Measurements from ENCODE around the gene NSMCE1. TPM values are rescaled to one million over a fixed set of nuclear protein-coding genes. Genes with fewer than 3 reads are reported as not detected.

NSMCE1 gene
- total and polyA plus RNA-seq, 2 of the 4 experiments (the other 2 are of a cell fraction) = 47.5 to 120 TPM

- 96% methylated on average over 11 of the region's 16 CpGs; no CpG with 5 or more reads in 1 of the 2 experiments for WGBS, 2 experiments (ENCODE audit: extremely low coverage in 2 of 2, insufficient read length in 1 of 2)
- 0 out of 2 replicates have a peak overlapping the region, but pooled peaks have one; percentile 8 for H3K14ac ChIP-seq (replicated peaks; ENCODE audit: low read depth, low read length)
- peaks cover 21% of the 10 kb centered on the region for H3K36me3 ChIP-seq (ENCODE audit: control insufficient read depth, insufficient read depth, low read length)
- TF ChIP-seq BHLHE40 (IDR thresholded peaks at IDR 0.05; ENCODE audit: low read depth, low read length) (no peak), ELK1 (IDR thresholded peaks at IDR 0.05; ENCODE audit: borderline replicate concordance, low read depth, low read length) (no peak), CHD1 (IDR thresholded peaks at IDR 0.05; ENCODE audit: low read depth, low read length) (no peak), RFX5 (IDR thresholded peaks at IDR 0.05; ENCODE audit: low read depth, low read length) (no peak), USF2 (IDR thresholded peaks at IDR 0.05; ENCODE audit: low read depth, low read length) (no peak), CEBPB (IDR thresholded peaks at IDR 0.05; ENCODE audit: low read depth, low read length) (no peak), MAFK (IDR thresholded peaks at IDR 0.05; ENCODE audit: low read depth, low read length) (no peak), MXI1 (IDR thresholded peaks at IDR 0.05; ENCODE audit: borderline replicate concordance, low read depth, low read length) (no peak), CTCF (conservative IDR thresholded peaks at IDR 0.05; ENCODE audit: low read depth, low read length) (no peak), RAD21 (IDR thresholded peaks at IDR 0.05; ENCODE audit: low read length) (no peak), NFE2L2 (IDR thresholded peaks at IDR 0.05; ENCODE audit: low read depth, low read length) (no peak), SMC3 (IDR thresholded peaks at IDR 0.05; ENCODE audit: low read depth, low read length) (no peak), POLR2A (IDR thresholded peaks at IDR 0.05; ENCODE audit: low read depth, low read length) (no peak), MAZ (IDR thresholded peaks at IDR 0.05; ENCODE audit: borderline replicate concordance, low read depth, low read length) (no peak), FOS (IDR thresholded peaks at IDR 0.05; ENCODE audit: low read depth, low read length) (no peak), RCOR1 (IDR thresholded peaks at IDR 0.05; ENCODE audit: insufficient replicate concordance, low read length) (no peak)
- H3K4me3 ChIP-seq (ENCODE audit: insufficient read depth, low read depth, low read length) = no peak overlapping the region
- peak overlapping the region; percentile 0; the same call in 2 of the 3 replicates for H2BK15ac ChIP-seq (ENCODE audit: low read depth, low read length)
- intact Hi-C loops (cut with micrococcal nuclease) (no loop called here), dilution Hi-C loops (cut with HindIII; ENCODE audit: low sequenced_read_pairs, unreplicated experiment) (no loop called here), in situ Hi-C loops (cut with MboI; ENCODE audit: low sequenced_read_pairs) (no loop called here)
- no peak overlapping the region for H3K4me2 ChIP-seq (ENCODE audit: low read depth, low read length)
- H3K79me1 ChIP-seq (ENCODE audit: low read depth in 1 of 2, low read length in 2 of 2) = peaks cover 0 to 15% of the 10 kb centered on the region in 2 experiments; a peak in 2 of 4 replicates
- H3K4me1 ChIP-seq (ENCODE audit: control insufficient read depth, insufficient read depth, low read length) = peaks cover 26% of the 10 kb centered on the region
- H2AK9ac ChIP-seq (replicated peaks; ENCODE audit: low read depth, low read length, poor library complexity) = peak overlapping the region; percentile 5
- ChIA-PET POLR2A (ENCODE audit: unreplicated experiment) (no interaction called here), CTCF (interaction anchor here (2.1 kb wide), 1 partner anchor 14 kb away, joined by 9 read pairs; no protein-coding TSS in a partner anchor)
- peak overlapping the region; percentile 5 for H2AK5ac ChIP-seq (ENCODE audit: low read depth, low read length)
- BruUV-seq (replicated peaks) = no TSS peak
- DNase-seq (no peak), ATAC-seq (ENCODE audit: low read depth) (no peak)
- H4K8ac ChIP-seq (ENCODE audit: low read depth in 2 of 2, low read length in 2 of 2) = peak overlapping the region in 1 of 2 experiments; percentile 73; a peak in 1 of 4 replicates
- peak overlapping the region; percentile 48; the same call in 1 of the 2 replicates for H3K27ac ChIP-seq (ENCODE audit: insufficient read depth, low read length)
- H3K18ac ChIP-seq (ENCODE audit: low read depth, low read length) = no peak overlapping the region
- no peak overlapping the region for H2BK5ac ChIP-seq (ENCODE audit: low read depth, low read length, poor library complexity, severe bottlenecking)
- peak overlapping the region; percentile 98 for H3K4ac ChIP-seq (ENCODE audit: low read depth, low read length)
- no peak overlapping the region for H3K23ac ChIP-seq (ENCODE audit: low read depth, low read length)
- peak overlapping the region; percentile 91 for H2BK120ac ChIP-seq (ENCODE audit: low read depth, low read length)
- H4K5ac ChIP-seq (ENCODE audit: low read depth, low read length) = peak overlapping the region; percentile 15
- H4K20me1 ChIP-seq (ENCODE audit: insufficient read depth, low read length) = no peaks in the 10 kb centered on the region; the same call in 1 of the 2 replicates
- no peak overlapping the region for H3K9ac ChIP-seq (ENCODE audit: low read depth, low read length)
- no peak overlapping the region for H3K56ac ChIP-seq (ENCODE audit: extremely low read depth, insufficient read depth, low read length)
- H4K91ac ChIP-seq (ENCODE audit: insufficient read depth, low read depth, low read length) = peak overlapping the region; percentile 96
- H2BK20ac ChIP-seq (ENCODE audit: low read depth, low read length) = peak overlapping the region; percentile 70
- H2AFZ ChIP-seq (replicated peaks; ENCODE audit: low read length, poor library complexity) = no peak overlapping the region
- no peaks in the 10 kb centered on the region for H3K27me3 ChIP-seq (ENCODE audit: control insufficient read depth, insufficient read depth, low read length)
- H3K9me1 ChIP-seq (ENCODE audit: insufficient read depth, low read length) = peaks cover 21% of the 10 kb centered on the region
- H3K9me3 ChIP-seq (ENCODE audit: control insufficient read depth, insufficient read depth, low read length) = no peaks in the 10 kb centered on the region
These were observed 47.6 kb downstream of the NSMCE1 start for GRCh38 chr16:27220991-27221390.
